Stimulated activated CD8-positive, alpha-beta memory T cell treated with anti-CD3 and anti-CD28 coated beads, Interleukin-15, amount 100 ng/mL, for 4 hours (primary cell): ENCODE results near the gene STK24.
A peak's percentile ranks its signal among the peaks of the same experiment; 100 is the strongest.
"Not testable (repeated sequence)": the region's sequence is repeated elsewhere in the genome, so short reads cannot be mapped to it uniquely, and the experiment has no call there.

ENCODE experiments used
- DNase-seq, 2 donors: peaks; one replicate each; pipeline ENCODE4 v3.0.0-alpha.2; 2020; ENCODE audit warnings: low read depth in 2 of 2

Gene STK24

GRCh38 chr13:98576963-98577835, at the start of gene STK24:
STK24 (minus strand) TSS chr13:98577107; CDS start chr13:98576786, 321 bp downstream.
- peak in 1 of 2 donors; percentile 43 for DNase-seq

DNA sequence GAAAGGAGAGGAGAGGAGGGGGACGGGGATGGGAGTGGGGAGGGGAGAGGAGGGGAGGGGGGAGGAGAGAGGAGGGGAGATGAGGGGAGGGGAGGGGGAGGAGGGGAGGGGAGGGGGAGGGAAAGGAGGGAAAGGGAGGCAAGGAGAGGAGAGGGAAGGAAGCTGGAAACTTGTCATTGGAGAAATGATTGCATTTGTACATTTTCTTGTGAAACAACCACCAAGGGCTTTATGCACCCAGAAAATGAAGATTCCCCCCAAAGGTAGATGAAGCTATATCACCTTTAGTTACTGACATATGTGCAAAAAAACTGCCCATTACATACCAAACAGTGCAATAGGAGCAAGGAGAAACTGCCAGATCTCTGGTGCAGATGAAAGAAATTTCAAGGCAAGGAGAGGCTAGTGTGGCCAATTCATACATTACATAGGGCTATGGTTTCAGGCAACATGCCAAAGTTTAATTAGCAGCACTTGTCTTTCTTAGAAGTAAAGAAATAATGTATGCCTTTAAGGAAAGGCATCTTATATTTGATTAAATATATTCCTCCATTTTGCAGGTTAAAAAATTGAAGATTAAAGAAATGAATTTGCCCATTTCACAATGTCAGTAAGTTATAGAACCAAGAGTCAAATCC, 49.5 kb upstream of the STK24 start:
- DNase-seq = no peak

- DNase-seq = not testable (repeated sequence)
These were observed 47.7 kb upstream of the STK24 start for GRCh38 chr13:98624589-98624988.

DNA sequence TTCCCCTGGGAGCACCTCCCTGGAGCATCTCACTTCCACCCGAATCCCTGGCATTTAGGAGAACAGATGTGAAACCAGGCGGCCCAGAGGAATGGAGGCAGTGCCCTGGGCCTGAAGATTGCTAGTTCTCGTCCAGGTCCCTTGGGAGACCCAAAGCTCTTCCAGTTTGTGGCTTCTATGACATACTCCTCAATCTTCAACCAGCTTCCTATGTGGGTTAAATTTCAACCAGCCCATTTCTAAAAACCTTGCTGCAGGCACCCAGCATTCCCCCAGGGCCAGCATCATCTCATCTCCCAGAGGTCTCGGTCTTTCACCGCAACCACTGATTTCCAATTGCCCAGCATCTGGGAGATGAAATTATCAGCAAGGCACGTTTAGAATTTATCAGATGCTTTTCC, 46.0 kb upstream of the STK24 start:
- no peak for DNase-seq

GRCh38 chr13:98619556-98619955, 42.6 kb upstream of the STK24 start:
- no peak for DNase-seq

GRCh38 chr13:98615595-98615994, 38.7 kb upstream of the STK24 start:
- DNase-seq = not testable (repeated sequence)

DNA sequence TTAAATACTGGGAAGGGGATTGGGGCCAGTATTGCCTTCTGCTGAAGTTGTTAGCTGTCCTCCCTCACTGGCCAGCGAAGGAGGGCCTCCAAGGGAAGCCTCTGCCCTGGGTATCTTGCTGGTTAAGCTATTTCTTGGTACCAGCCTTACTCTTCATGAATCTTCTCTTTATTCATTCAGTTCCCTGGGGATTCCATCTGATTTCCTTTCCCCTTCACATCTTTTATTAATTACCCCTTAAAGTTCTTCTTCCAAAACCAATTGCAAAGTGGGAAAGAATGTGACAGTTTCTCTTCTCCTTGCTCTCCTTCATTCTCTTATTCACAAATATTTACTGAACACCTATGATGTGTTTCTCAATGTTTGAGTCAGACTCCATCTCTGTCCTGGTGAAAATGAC, 36.7 kb upstream of the STK24 start:
- no peak for DNase-seq

DNA sequence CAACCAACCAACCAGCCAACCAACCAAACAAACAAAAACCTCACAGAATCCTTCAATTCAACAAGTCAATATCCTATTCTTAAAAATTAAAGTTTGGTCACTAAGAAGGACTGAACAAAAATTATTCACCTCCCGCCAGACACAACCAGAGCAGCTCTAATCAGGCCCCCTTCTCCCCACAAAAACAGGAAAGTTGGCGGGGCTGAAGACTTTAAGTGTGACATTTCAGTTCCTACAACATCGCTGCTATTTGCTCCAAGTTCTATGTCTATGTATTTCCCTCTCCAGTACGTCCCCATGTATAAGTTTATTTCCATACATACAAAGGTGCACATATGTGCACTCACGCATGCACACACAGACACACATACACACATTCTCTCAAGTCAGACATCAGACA, 32.8 kb upstream of the STK24 start:
- DNase-seq = no peak

GRCh38 chr13:98606296-98606695, 29.4 kb upstream of the STK24 start:
- no peak for DNase-seq

GRCh38 chr13:98599502-98600328, 22.8 kb upstream of the STK24 start:
- no peak for DNase-seq

DNA sequence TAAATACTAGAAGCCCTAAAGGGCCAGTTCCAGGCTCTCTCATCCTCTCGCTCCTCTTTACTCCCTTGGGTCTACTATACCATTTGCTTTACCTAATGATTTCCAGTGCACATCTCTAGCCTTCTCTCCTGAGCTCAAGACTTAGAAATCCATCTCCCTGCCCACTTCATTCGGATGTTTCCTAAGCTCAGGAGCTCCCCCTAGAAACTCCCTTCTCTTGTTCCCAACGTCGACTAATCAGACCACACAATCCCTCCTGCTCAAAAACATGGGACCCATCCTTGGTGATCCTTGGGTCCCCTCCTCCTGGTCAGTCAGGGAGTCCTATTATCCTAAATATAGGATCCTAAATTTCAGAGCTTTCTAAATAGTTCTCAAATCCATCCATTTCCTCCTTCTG, 21.1 kb upstream of the STK24 start:
- no peak for DNase-seq

DNA sequence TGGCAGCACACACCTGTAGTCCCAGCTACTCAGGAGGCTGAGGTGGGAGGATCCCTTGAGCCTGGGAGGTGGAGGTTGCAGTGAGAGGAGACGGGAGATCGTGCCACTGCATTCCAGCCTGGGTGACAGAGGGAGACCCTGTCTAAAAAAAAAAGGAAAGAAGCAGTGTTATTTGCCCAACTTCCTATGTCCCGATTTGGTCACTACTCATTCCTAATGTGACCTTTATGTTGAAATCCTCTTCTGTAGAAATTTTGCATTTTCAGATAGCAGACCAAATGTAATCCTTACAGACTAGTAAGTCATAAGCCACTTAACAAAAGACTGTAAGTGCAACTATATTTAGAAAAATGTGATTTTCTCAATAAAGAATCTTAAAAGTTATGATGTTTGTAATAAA, 18.2 kb upstream of the STK24 start:
- DNase-seq = no peak

DNA sequence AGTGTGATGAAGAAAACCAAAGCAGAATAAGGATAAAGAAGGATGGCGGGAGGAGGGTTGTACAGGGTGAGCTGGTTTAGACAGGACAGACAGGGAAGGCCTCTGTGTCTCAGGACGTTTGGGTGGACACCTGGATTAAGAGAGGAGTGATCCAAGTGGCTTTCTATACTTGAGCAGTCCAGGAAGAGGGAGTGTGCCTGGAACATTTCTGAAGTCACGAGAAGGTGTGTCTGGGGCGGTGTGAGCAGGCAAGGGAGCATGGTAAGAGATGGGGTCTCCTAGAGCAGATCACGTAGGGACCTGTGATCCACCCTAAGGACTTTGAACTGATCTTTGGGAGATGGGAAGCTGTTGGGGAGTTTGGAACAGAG, 15.4 kb upstream of the STK24 start:
- DNase-seq = no peak

GRCh38 chr13:98591721-98592361, 14.9 kb upstream of the STK24 start:
- no peak for DNase-seq

DNA sequence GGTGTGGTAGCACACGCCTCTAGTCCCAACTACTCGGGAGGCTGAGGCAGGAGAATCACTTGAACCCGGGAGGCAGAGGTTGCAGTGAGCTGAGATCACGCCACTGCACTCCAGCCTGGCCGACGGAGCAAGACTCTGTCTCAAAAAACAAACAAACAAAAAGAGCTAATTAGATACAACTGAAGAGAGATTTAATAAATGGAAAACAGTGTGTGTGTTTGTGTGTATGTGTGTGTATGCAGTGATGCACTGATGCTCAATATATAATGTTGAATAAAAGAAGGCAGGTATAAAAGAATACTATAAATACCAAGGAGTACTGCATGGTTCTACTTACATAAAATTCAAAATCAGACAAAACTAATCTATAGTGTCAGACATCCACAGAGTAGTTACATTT, 13.6 kb upstream of the STK24 start:
- DNase-seq = not testable (repeated sequence)

DNA sequence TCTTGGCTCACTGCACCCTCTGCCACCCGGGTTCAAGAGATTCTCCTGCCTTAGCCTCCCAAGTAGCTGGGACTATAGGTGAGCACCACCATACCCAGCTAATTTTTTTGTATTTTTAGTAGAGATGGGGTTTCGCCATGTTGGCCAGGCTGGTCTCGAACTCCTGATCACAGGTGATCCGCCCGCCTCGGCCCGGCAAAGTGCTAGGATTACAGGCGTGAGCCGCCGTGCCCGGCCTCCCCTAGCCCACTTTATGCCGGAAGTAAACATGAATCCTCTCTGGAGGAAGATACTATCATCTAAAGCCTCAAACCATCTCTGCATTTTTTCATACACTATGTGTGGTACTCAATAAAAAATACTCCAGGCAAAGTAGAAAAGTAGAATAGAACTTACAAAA, 12.6 kb upstream of the STK24 start:
- not testable (repeated sequence) for DNase-seq

- DNase-seq = no peak
These were observed 9.8 kb upstream of the STK24 start for GRCh38 chr13:98586400-98587345.

DNA sequence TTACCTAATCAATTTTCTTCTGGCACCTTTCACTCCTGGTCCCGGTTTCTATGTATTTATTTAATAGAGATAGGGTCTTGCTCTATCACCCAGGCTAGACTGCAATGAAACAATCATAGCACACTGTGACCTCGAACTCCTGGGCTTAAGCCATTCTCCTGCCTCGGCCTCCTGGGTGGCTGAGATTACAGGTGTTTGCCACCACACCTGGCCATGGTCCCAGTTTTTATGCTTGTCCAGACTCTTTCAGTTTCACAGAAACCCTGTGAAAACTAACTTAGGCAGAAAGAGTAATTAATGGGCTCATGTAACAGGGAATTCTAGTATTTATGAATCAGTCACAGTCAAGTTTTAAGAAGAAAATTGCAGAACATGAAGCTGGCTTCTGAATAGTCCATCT, 9.0 kb upstream of the STK24 start:
- no peak for DNase-seq

DNA sequence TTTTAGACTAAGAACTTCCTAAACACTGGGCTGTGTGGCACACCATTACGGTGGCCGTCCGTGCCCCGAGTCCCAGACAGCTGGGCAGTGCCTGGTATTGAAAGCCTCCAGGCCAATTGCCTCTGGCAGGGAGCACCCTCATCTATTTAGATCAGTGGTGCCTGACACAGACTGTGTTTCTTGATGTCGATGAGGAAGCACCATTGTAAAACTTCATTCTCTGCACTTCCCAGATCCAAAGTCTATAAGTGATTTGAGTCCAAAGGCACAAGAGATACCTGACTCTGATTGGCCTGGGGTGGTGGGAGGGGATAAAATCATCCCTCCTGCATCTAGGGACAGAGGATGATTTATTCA, 8.5 kb upstream of the STK24 start:
- no peak for DNase-seq

DNA sequence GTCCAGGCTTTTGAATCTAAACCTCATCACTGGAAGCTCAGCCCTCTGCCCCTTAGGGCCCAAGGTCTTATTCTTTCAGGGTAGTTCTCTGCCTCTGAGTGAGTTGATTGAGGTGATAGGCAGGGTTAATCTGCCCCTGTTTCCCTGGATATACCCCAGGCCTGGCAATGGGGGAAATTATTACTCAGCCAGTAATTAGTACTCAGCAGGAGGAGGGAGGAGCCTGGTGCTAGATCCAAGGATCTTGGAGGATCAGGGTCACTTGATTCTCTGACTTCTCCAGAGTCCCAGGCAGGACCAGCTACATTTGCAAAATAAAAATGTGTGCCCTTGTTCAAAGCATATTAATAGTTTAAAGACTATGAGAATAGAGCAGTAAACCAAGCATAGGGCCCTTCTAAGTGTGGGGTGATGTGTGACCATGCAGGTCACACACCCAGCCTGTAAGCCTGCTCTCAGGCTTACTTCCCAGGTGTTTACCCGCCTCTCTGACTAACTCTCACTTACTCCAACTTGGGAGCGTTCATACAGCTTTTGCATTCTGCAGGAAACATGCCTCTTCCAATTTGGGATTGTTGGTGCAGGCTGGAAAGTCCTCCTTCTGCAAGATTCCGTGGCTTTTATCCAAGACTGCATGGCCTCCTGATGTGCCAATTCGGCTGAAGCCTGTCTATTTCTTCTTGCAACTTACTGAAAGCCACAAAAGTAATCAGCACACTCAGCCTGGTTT, 7.9 kb upstream of the STK24 start:
- DNase-seq = no peak
